Memory B cell (primary cell): ENCODE results near the gene ASCC3.

Experiments
- ATAC-seq: fragments of 150-1000 bp; cut with Tn5 transposase; 2 replicates; pipeline ENCODE4 v1.10.0; 2021; ENCODE audit warnings: low read depth, mild to moderate bottlenecking, moderate library complexity
- DNase-seq, 2 donors: peaks; one replicate each; pipeline ENCODE4 v3.0.0; 2022; ENCODE audit warnings: low spot score in 2 of 2
- H3K27ac Mint-ChIP-seq: one replicate; pipeline ENCODE4 v1.8.0; 2022; ENCODE audit warnings: mild to moderate bottlenecking, moderate library complexity, mixed read lengths
- H3K27me3 Mint-ChIP-seq: one replicate; pipeline ENCODE4 v1.8.0; 2022; ENCODE audit warnings: mixed read lengths
- H3K36me3 Mint-ChIP-seq: one replicate; pipeline ENCODE4 v1.8.0; 2022; ENCODE audit warnings: mild to moderate bottlenecking, mixed read lengths
- H3K4me1 Mint-ChIP-seq: one replicate; pipeline ENCODE4 v1.8.0; 2022; ENCODE audit warnings: mixed read lengths
- H3K4me3 Mint-ChIP-seq: one replicate; pipeline ENCODE4 v1.8.0; 2022; ENCODE audit warnings: mild to moderate bottlenecking, moderate library complexity, mixed read lengths
- H3K9me3 Mint-ChIP-seq: one replicate; pipeline ENCODE4 v1.8.0; 2022; ENCODE audit warnings: mixed read lengths

Gene ASCC3

DNA sequence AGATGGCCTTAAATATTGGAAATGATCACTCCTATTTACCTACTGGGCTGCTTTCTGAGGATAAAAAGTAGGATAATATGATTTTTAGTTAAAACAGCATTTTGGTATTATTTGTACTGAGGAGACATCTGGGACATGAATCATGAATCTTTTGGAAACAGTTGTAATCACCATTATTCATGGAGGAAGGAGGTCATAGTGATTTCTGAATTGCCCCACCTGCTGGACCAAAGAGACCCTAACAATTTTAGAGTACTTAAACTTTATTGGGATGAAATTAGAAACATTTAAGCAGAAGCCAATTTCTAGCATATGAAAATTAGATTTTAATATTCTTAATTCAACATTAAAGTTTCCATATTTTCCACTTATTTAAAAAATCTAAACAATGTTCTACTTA is 308.0 kb downstream of the ASCC3 start:
- ATAC-seq (no peak), DNase-seq (no peak)
- Mint-ChIP-seq H3K4me1 (no peaks in the 10 kb centered on the region), H3K36me3 (peaks cover 28% of the 10 kb centered on the region), H3K4me3 (no peak overlapping the region), H3K9me3 (peaks cover 5% of the 10 kb centered on the region), H3K27me3 (no peaks in the 10 kb centered on the region), H3K27ac (no peak overlapping the region)

- H3K27me3 Mint-ChIP-seq, result no peaks in the 10 kb centered on the region
- H3K27ac Mint-ChIP-seq, result no peak overlapping the region
- ATAC-seq (no peak), DNase-seq (no peak)
- no peak overlapping the region for H3K4me3 Mint-ChIP-seq
- H3K4me1 Mint-ChIP-seq, result no peaks in the 10 kb centered on the region
- H3K36me3 Mint-ChIP-seq, result peaks cover 31% of the 10 kb centered on the region
- peaks cover 5% of the 10 kb centered on the region for H3K9me3 Mint-ChIP-seq
These were observed 312.9 kb downstream of the ASCC3 start for GRCh38 chr6:100568255-100568654.

DNA sequence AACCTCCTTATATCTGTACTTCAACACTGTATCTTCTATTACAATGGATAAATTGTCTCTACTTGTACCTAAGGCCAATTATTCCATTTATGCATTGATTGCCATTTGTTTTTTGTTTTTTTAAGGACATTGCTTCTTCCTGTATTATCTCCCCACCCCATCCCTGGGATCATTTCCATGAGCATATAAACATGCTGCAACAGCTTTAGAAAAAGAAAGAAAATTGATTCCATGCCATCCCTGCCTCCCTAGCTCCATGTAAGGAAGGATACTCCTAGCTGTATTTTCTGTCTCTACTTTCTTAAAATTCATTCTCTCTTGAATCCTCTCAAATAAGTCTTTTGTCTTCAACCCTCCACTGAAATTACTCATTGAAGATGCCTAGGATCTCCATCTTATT is 314.6 kb downstream of the ASCC3 start:
- Mint-ChIP-seq H3K27me3 (no peaks in the 10 kb centered on the region), H3K4me1 (no peaks in the 10 kb centered on the region), H3K4me3 (no peak overlapping the region), H3K27ac (no peak overlapping the region), H3K9me3 (peaks cover 5% of the 10 kb centered on the region), H3K36me3 (peaks cover 27% of the 10 kb centered on the region)
- ATAC-seq (no peak), DNase-seq (no peak)

- DNase-seq (no peak), ATAC-seq (no peak)
- Mint-ChIP-seq H3K27me3 (no peaks in the 10 kb centered on the region), H3K4me3 (no peak overlapping the region), H3K27ac (no peak overlapping the region), H3K36me3 (peaks cover 20% of the 10 kb centered on the region), H3K4me1 (no peaks in the 10 kb centered on the region), H3K9me3 (peaks cover 2% of the 10 kb centered on the region)
These were observed 315.6 kb downstream of the ASCC3 start for GRCh38 chr6:100565439-100566104.

- Mint-ChIP-seq H3K27me3 (no peaks in the 10 kb centered on the region), H3K4me1 (no peaks in the 10 kb centered on the region), H3K36me3 (peaks cover 3% of the 10 kb centered on the region), H3K4me3 (no peak overlapping the region), H3K27ac (no peak overlapping the region), H3K9me3 (no peaks in the 10 kb centered on the region)
- DNase-seq, result no peak
- ATAC-seq, result no peak
These were observed 321.3 kb downstream of the ASCC3 start for GRCh38 chr6:100559859-100560258.

DNA sequence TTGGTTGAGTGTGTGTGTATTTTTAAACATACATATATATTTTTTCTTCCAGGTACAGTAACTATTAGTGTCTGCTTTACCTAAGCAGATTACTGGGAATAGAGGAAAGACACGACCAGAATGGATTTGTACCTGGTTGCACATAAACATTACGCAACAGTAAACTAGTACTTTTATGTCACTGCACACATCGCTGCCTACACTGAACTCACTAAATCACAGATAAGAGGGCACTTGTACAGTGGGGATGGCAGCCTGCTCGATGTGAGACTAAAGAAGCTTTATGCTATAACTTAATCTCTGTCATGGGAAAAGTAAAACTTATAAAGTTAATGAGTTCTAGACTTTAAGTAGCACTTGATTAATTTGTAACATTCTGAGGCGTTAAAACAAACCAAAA is 326.9 kb downstream of the ASCC3 start:
- DNase-seq (no peak), ATAC-seq (no peak)
- no peaks in the 10 kb centered on the region for H3K4me1 Mint-ChIP-seq
- peaks cover 11% of the 10 kb centered on the region for H3K36me3 Mint-ChIP-seq
- H3K27me3 Mint-ChIP-seq, result no peaks in the 10 kb centered on the region
- H3K27ac Mint-ChIP-seq, result no peak overlapping the region
- H3K9me3 Mint-ChIP-seq, result no peaks in the 10 kb centered on the region
- no peak overlapping the region for H3K4me3 Mint-ChIP-seq

DNA sequence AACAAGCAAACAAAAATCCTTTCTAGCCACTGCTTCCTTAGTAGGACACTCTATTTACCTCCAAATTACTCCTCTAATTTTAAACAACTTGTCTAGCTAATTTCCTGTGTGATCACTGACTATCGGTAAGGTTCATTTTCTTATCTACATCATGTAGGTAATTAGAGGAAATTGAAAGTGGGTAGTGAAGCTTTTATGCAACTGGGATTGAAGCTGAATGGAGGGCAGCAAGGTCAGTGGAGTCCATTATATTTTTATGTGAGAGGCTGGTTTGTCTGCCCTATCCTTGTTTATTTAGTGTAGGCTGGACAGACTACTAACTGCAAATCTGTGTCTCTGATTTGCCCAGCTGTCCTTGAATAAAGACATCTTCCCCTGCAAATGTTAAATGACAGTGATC is 327.9 kb downstream of the ASCC3 start:
- Mint-ChIP-seq H3K4me1 (no peaks in the 10 kb centered on the region), H3K4me3 (no peak overlapping the region), H3K27ac (no peak overlapping the region), H3K9me3 (no peaks in the 10 kb centered on the region), H3K27me3 (no peaks in the 10 kb centered on the region), H3K36me3 (peaks cover 14% of the 10 kb centered on the region)
- DNase-seq (no peak), ATAC-seq (no peak)

GRCh38 chr6:100549406-100550167 is 331.5 kb downstream of the ASCC3 start:
- Mint-ChIP-seq H3K4me1 (no peaks in the 10 kb centered on the region), H3K27me3 (no peaks in the 10 kb centered on the region), H3K27ac (no peak overlapping the region), H3K36me3 (peaks cover 17% of the 10 kb centered on the region), H3K9me3 (no peaks in the 10 kb centered on the region), H3K4me3 (no peak overlapping the region)
- no peak for DNase-seq
- ATAC-seq, result no peak

GRCh38 chr6:100538086-100538485 is 343.0 kb downstream of the ASCC3 start:
- Mint-ChIP-seq H3K4me1 (no peaks in the 10 kb centered on the region), H3K27me3 (no peaks in the 10 kb centered on the region), H3K4me3 (no peak overlapping the region), H3K27ac (no peak overlapping the region), H3K36me3 (peaks cover 40% of the 10 kb centered on the region), H3K9me3 (no peaks in the 10 kb centered on the region)
- DNase-seq, result no peak
- no peak for ATAC-seq

- no peaks in the 10 kb centered on the region for H3K27me3 Mint-ChIP-seq
- no peaks in the 10 kb centered on the region for H3K9me3 Mint-ChIP-seq
- H3K36me3 Mint-ChIP-seq, result peaks cover 14% of the 10 kb centered on the region
- DNase-seq, result no peak
- no peak overlapping the region for H3K4me3 Mint-ChIP-seq
- no peak for ATAC-seq
- no peak overlapping the region for H3K27ac Mint-ChIP-seq
- no peaks in the 10 kb centered on the region for H3K4me1 Mint-ChIP-seq
These were observed 362.5 kb downstream of the ASCC3 start for GRCh38 chr6:100518588-100518987.

DNA sequence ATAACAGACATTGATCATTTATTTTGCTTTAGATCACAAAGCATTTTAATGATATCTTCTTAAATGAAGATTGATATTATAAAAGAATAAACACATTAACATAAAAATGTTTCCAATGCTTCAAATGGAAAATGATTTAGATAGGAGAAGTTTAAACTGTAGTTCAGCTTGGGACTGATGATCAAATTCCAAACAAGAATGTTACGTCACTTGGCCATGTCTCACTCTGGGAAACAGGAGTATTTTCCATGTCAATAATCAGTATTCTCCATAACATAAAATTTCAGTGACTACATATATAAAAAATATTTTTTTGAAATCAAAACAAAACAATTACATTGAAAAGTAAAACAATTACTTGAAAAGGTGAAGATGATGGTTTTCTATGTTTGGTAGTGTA is 363.5 kb downstream of the ASCC3 start:
- Mint-ChIP-seq H3K27ac (no peak overlapping the region), H3K27me3 (no peaks in the 10 kb centered on the region), H3K4me1 (no peaks in the 10 kb centered on the region), H3K9me3 (no peaks in the 10 kb centered on the region), H3K4me3 (no peak overlapping the region), H3K36me3 (peaks cover 16% of the 10 kb centered on the region)
- no peak for DNase-seq
- ATAC-seq, result no peak

DNA sequence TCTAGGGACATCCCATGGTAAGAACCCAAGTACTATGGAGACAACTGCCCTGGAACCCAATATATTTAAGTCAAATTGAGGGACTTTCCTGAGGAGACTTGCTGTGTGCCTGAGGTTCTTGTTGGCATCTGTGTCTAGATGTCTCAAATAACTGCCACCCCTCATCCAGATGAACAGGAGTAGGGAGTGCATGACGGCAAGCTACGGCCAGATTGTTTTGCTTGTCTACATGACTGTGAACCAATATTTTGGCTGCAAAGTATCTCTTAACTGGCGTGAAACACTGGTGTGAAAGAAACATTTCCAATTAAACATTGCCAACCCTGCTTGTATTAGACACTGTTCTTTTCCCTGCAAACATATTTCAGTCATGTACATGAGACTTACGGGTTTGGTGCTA is 364.0 kb downstream of the ASCC3 start:
- no peak for ATAC-seq
- H3K9me3 Mint-ChIP-seq, result no peaks in the 10 kb centered on the region
- H3K36me3 Mint-ChIP-seq, result peaks cover 18% of the 10 kb centered on the region
- H3K27me3 Mint-ChIP-seq, result no peaks in the 10 kb centered on the region
- DNase-seq, result no peak
- H3K27ac Mint-ChIP-seq, result no peak overlapping the region
- H3K4me3 Mint-ChIP-seq, result no peak overlapping the region
- no peaks in the 10 kb centered on the region for H3K4me1 Mint-ChIP-seq

DNA sequence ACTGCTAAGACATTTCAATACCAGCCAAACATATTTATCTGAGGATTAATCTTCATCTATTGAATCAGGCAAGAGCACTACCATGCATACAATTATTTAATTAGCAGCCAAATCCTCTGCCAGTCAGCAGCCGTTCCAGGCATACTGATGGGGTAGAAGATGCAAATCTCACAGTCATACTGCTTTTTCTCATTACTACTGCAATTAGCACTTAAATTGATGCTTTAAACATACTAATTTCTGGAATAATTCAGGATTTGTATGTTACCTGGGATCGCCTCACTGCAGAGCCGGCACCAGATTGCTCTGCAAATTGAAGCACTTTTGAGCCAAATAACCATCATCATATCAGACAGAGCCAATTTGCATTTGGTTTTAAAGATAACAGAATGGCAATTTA is 366.5 kb downstream of the ASCC3 start:
- Mint-ChIP-seq H3K27ac (no peak overlapping the region), H3K27me3 (no peaks in the 10 kb centered on the region), H3K9me3 (no peaks in the 10 kb centered on the region), H3K4me1 (no peaks in the 10 kb centered on the region), H3K36me3 (peaks cover 29% of the 10 kb centered on the region), H3K4me3 (no peak overlapping the region)
- ATAC-seq (no peak), DNase-seq (no peak)

DNA sequence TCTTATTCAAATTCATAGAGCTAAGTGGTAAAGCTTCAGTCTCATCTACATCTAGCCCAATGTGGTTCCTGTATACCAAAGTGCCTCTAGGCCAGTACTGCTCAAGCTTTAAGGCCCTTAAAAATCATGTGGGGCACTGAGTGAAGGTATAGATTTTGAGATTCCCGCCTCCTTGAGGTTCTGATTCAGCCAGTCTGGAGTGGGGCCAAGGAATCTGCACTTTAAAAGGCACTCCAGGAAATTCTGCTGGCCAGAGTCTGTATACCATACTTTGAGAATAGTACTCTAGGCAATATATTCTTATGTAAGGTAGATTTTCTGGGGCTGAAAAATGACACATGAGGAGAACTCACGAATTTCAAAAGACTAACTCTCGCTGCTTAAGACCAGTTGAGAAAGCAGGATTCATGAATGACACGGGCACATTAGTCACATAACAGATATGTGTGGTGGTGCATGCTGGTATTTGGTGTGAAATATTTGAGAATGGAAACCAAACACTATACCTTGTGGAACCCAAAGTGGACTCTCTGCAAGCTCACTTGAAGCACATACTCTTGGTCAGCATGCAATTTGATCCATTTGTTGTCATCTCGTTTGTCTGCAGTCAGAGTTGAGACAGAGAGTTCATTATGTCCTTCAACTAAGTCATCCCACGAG is 368.8 kb downstream of the ASCC3 start:
- ATAC-seq, result no peak
- no peaks in the 10 kb centered on the region for H3K9me3 Mint-ChIP-seq
- H3K4me3 Mint-ChIP-seq, result no peak overlapping the region
- no peak for DNase-seq
- no peaks in the 10 kb centered on the region for H3K4me1 Mint-ChIP-seq
- peaks cover 32% of the 10 kb centered on the region for H3K36me3 Mint-ChIP-seq
- no peak overlapping the region for H3K27ac Mint-ChIP-seq
- no peaks in the 10 kb centered on the region for H3K27me3 Mint-ChIP-seq
